Panc1 (cell line): ENCODE data around the gene CRIM1. TPM values are rescaled to one million over a fixed set of nuclear protein-coding genes. Genes with fewer than 3 reads are reported as not detected.

Source experiments
- ATAC-seq: fragments of 200-7000 bp; cut with Tn5 transposase; 2 replicates; pipeline ENCODE4 v1.9.1; 2020; ENCODE audit warnings: mild to moderate bottlenecking, moderate library complexity
- BruUV-seq: library from RNA; stranded (reverse); fragments of 400-500 nt; replicated peaks from 2 replicates; lab custom pipeline; 2021; lab: Mats Ljungman, UMichigan
- CTCF ChIA-PET: fragments of 300-600 bp; sonication (Branson Sonifier 250); formaldehyde crosslinking; loops from one replicate; lab custom pipeline; 2022; ENCODE audit warnings: antibody characterized with exemption; lab: Charles Lee
- POLR2A ChIA-PET: fragments of 300-600 bp; sonication (Branson Sonifier 250); formaldehyde crosslinking; loops from one replicate; lab custom pipeline; 2022; ENCODE audit warnings: antibody characterized with exemption; lab: Charles Lee
- DNase-seq: peaks from one replicate; pipeline ENCODE4 v3.0.0-alpha.2; 2010; ENCODE audit warnings: low read depth, low spot score
- H3K27ac ChIP-seq: 2 replicates; pipeline ENCODE4 v1.5.1; 2011; ENCODE audit warnings: mild to moderate bottlenecking, low read length, inconsistent platforms
- H3K27me3 ChIP-seq: fragments of 200-500 bp; sonication (Bioruptor generic); 2 replicates; pipeline ENCODE4 v1.6.0; 2014; ENCODE audit warnings: low read length, inconsistent platforms; ENCODE audit not compliant: control insufficient read depth, insufficient read depth
- H3K36me3 ChIP-seq: fragments of 200-500 bp; sonication (Bioruptor generic); 2 replicates; pipeline ENCODE4 v1.5.1; 2014; ENCODE audit warnings: inconsistent platforms, mild to moderate bottlenecking, low read length, moderate library complexity; ENCODE audit not compliant: control insufficient read depth, insufficient read depth
- H3K4me1 ChIP-seq: 2 replicates; pipeline ENCODE4 v1.5.1; 2011; ENCODE audit warnings: inconsistent platforms, mild to moderate bottlenecking, low read length, moderate library complexity; ENCODE audit not compliant: control insufficient read depth, insufficient read depth
- H3K4me3 ChIP-seq, 2 experiments: 2 replicates each; pipeline ENCODE4 v1.5.1; 2011 to 2012; ENCODE audit warnings: low read depth in 2 of 2, low read length in 2 of 2, mild to moderate bottlenecking in 2 of 2, inconsistent platforms in 1 of 2, moderate library complexity in 1 of 2
- H3K9me3 ChIP-seq: fragments of 200-500 bp; sonication (Bioruptor generic); 2 replicates; pipeline ENCODE4 v1.5.1; 2014; ENCODE audit warnings: low read depth, mild to moderate bottlenecking, inconsistent platforms, low read length, moderate library complexity; ENCODE audit not compliant: control insufficient read depth, insufficient read depth
- POLR2AphosphoS5 ChIP-seq: IDR thresholded peaks from 2 replicates; pipeline ENCODE4 v1.6.1; 2012; ENCODE audit warnings: mild to moderate bottlenecking, low read depth, low read length, moderate library complexity
- SIN3A ChIP-seq: IDR thresholded peaks from 2 replicates; pipeline ENCODE4 v1.6.1; 2012; ENCODE audit warnings: low read depth, mild to moderate bottlenecking, low read length, moderate library complexity, borderline replicate concordance; ENCODE audit not compliant: insufficient read depth
- TCF7L2 ChIP-seq: IDR thresholded peaks from 2 replicates; pipeline ENCODE4 v1.6.1; 2011; ENCODE audit warnings: mild to moderate bottlenecking, low read depth, low read length, inconsistent platforms
- in situ Hi-C: cut with HindIII; loops from 2 replicates; pipeline ENCODE4 v1.10.0; 2016; ENCODE audit warnings: low sequenced_read_pairs, low pct_unique_long_range_greater_than_20kb
- intact Hi-C: fragments of 100-400 bp; cut with micrococcal nuclease; formaldehyde crosslinking; loops from one replicate; pipeline ENCODE4 v1.10.0; 2022; ENCODE audit not compliant: unreplicated experiment
- total RNA-seq: library from RNA; stranded (reverse); gene quantifications from one replicate; pipeline ENCODE4 v1.2.1, GENCODE V29; 2021; ENCODE audit not compliant: unreplicated experiment
- TF ChIP-seq, protein P1 (sequence below), 2 experiments: IDR thresholded peaks; 2 replicates each; pipeline ENCODE4 v1.6.1; 2011 to 2012; ENCODE audit warnings: low read depth in 2 of 2, control low read depth in 1 of 2, low read length in 1 of 2, mild to moderate bottlenecking in 1 of 2, moderate library complexity in 1 of 2; ENCODE audit not compliant: insufficient read depth in 1 of 2
- TF ChIP-seq, protein P2 (sequence below): fragments of 450-650 bp; IDR thresholded peaks from 2 replicates; pipeline ENCODE4 v1.5.1; 2017; ENCODE audit warnings: mild to moderate bottlenecking

Gene CRIM1
- total RNA-seq, 1 experiment from 2014 or later: 290 TPM

GRCh38 chr2:36335597-36335996 lies 20.0 kb upstream of the CRIM1 start:
- ATAC-seq (no peak), DNase-seq (no peak)
- Histone ChIP-seq H3K27me3 (no peaks in the 10 kb centered on the region), H3K4me1 (peaks cover 33% of the 10 kb centered on the region), H3K36me3 (no peaks in the 10 kb centered on the region), H3K9me3 (no peaks in the 10 kb centered on the region), H3K27ac (no peak overlapping the region; the same call in 1 of the 2 replicates), H3K4me3 (no peak overlapping the region)
- no TSS peak for BruUV-seq
- in situ Hi-C loops (no loop called here), intact Hi-C loops (no loop called here)
- ChIA-PET POLR2A (interaction anchor here (0.6 kb wide), 2 partner anchors 10 to 298 kb away, joined by 5 read pairs; no protein-coding TSS in a partner anchor), CTCF (interaction anchor here (0.6 kb wide), 1 partner anchor 364 kb away, joined by 3 read pairs; no protein-coding TSS in a partner anchor)
- TF ChIP-seq, protein P1, sequence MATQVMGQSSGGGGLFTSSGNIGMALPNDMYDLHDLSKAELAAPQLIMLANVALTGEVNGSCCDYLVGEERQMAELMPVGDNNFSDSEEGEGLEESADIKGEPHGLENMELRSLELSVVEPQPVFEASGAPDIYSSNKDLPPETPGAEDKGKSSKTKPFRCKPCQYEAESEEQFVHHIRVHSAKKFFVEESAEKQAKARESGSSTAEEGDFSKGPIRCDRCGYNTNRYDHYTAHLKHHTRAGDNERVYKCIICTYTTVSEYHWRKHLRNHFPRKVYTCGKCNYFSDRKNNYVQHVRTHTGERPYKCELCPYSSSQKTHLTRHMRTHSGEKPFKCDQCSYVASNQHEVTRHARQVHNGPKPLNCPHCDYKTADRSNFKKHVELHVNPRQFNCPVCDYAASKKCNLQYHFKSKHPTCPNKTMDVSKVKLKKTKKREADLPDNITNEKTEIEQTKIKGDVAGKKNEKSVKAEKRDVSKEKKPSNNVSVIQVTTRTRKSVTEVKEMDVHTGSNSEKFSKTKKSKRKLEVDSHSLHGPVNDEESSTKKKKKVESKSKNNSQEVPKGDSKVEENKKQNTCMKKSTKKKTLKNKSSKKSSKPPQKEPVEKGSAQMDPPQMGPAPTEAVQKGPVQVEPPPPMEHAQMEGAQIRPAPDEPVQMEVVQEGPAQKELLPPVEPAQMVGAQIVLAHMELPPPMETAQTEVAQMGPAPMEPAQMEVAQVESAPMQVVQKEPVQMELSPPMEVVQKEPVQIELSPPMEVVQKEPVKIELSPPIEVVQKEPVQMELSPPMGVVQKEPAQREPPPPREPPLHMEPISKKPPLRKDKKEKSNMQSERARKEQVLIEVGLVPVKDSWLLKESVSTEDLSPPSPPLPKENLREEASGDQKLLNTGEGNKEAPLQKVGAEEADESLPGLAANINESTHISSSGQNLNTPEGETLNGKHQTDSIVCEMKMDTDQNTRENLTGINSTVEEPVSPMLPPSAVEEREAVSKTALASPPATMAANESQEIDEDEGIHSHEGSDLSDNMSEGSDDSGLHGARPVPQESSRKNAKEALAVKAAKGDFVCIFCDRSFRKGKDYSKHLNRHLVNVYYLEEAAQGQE (IDR thresholded peaks at IDR 0.05; ENCODE audit: insufficient read depth in 1 of 2, low read depth in 2 of 2, low read length in 1 of 2): no peak
- TF ChIP-seq POLR2AphosphoS5: no peak
- TF ChIP-seq SIN3A: no peak
- TF ChIP-seq TCF7L2: no peak
- TF ChIP-seq, protein P2, sequence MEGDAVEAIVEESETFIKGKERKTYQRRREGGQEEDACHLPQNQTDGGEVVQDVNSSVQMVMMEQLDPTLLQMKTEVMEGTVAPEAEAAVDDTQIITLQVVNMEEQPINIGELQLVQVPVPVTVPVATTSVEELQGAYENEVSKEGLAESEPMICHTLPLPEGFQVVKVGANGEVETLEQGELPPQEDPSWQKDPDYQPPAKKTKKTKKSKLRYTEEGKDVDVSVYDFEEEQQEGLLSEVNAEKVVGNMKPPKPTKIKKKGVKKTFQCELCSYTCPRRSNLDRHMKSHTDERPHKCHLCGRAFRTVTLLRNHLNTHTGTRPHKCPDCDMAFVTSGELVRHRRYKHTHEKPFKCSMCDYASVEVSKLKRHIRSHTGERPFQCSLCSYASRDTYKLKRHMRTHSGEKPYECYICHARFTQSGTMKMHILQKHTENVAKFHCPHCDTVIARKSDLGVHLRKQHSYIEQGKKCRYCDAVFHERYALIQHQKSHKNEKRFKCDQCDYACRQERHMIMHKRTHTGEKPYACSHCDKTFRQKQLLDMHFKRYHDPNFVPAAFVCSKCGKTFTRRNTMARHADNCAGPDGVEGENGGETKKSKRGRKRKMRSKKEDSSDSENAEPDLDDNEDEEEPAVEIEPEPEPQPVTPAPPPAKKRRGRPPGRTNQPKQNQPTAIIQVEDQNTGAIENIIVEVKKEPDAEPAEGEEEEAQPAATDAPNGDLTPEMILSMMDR: no peak

- TF ChIP-seq, protein P2: no peak
- TF ChIP-seq, protein P1 (IDR thresholded peaks at IDR 0.05; ENCODE audit: insufficient read depth in 1 of 2, low read depth in 2 of 2, low read length in 1 of 2): no peak
- no peak for TF ChIP-seq SIN3A
- TF ChIP-seq POLR2AphosphoS5: no peak
- no peak for TF ChIP-seq TCF7L2
- Histone ChIP-seq H3K27me3 (no peaks in the 10 kb centered on the region), H3K27ac (peak overlapping the region; percentile 2; the same call in 1 of the 2 replicates), H3K4me1 (peaks cover 29% of the 10 kb centered on the region), H3K36me3 (no peaks in the 10 kb centered on the region), H3K4me3 (no peak overlapping the region), H3K9me3 (no peaks in the 10 kb centered on the region)
- DNase-seq (no peak), ATAC-seq (no peak)
- in situ Hi-C loops (no loop called here), intact Hi-C loops (no loop called here)
- POLR2A ChIA-PET: interaction anchor here (0.6 kb wide), 1 partner anchor 298 kb away, joined by 5 read pairs; no protein-coding TSS in a partner anchor
- BruUV-seq: no TSS peak
- CTCF ChIA-PET: no interaction called here
Observed at GRCh38 chr2:36336321-36336720, 19.3 kb upstream of the CRIM1 start.
